Stimulated activated CD8-positive, alpha-beta memory T cell treated with anti-CD3 and anti-CD28 coated beads, Interleukin-12 subunit alpha, Interleukin-12 subunit beta, amount 100 ng/mL, for 24 hours (primary cell): Measurements from ENCODE around the gene TMEM81.

Source experiments
- DNase-seq: peaks from one replicate; pipeline ENCODE4 v3.0.0-alpha.2; 2020; ENCODE audit errors: extremely low read depth

The TMEM81 gene

DNA sequence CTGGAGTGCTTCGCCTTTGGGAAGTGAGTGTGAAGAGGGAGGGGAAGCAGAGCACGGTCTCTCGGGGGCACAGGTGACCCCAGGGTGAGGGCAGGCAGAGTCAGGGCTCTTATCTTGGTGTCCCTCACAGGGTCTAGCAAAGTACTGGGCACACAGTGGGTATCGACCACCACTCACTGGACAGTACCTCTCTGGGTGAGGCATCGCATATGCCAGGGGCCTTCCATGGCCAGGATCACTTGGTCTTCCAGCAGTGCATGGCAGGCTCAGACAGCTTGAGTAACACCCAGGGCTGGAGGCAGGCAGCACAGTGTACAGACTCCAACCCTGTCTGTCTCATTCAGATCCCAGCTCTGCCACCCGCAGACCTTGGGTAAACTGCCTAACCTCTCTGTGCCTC lies 24.6 kb downstream of the TMEM81 start:
- DNase-seq = no peak

DNA sequence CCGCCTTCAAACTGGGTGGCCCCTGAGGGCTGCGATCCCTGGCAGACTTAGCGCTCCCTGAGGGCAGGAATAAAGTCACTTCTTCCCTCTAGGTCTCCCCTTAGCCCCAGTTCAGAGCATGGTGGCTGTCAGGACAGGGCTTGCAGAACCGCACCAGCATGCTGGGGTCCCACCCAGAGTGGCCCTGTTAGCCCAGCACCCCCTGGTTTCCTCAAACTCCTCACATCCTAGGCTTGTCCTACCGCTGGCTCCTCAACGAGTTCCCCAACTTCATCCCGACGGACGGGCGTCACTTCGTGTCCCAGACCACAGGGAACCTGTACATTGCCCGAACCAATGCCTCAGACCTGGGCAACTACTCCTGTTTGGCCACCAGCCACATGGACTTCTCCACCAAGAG lies 25.4 kb downstream of the TMEM81 start:
- no peak for DNase-seq

DNA sequence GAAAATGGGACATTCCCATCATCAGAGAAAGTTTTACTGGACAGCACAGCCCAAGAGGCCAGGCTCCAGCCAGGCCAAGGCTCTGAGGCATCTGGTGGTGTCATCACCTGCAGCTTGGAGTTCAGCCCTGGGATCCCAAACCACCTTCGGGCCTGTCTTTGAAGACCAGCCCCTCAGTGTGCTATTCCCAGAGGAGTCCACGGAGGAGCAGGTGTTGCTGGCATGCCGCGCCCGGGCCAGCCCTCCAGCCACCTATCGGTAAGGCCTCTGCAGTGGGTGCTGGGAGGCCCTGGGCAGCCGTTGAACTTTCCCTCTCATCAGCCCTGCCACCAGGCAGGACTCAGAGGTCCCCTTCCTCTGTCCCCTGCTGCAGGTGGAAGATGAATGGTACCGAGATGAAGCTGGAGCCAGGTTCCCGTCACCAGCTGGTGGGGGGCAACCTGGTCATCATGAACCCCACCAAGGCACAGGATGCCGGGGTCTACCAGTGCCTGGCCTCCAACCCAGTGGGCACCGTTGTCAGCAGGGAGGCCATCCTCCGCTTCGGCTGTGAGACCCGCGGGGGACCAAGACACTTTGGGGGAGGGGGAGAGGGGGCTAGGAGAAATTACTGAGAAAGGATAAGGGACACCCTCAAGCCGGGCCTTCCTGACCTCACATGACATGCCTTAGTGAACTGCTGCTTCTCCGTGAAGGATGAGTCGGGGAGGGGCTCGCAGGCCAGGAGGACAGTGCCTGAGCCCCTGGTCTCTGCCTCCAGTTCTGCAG lies 26.3 kb downstream of the TMEM81 start:
- no peak for DNase-seq

DNA sequence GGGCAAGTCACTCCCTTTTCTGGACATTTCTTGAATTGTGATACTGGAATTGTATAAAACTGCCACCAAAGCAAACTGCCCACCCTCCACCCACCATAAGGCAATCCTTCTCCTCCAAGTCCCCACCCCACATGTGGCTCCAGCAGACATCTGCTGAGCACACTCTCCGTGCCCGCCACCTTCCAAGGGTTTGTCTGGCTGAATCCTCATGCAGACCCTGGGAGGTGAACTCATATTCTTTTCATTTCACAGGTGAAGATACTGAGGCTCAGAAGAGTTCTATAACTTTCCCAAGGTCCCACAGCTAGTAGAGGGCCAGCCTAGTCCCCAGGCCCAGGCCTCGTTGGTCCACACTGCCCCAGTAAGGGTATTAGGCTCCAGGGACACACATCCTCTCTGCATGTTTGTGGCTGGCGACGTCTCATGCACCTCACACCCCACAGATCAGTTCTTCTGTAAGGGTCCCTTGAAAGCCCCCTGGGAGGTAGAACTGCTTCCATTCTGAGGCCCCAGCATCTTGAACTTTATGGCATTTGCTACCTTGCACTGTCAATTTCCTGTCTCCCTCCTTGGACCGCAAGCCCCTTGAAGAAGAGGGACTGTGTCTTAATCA lies 27.2 kb downstream of the TMEM81 start:
- no peak for DNase-seq

DNA sequence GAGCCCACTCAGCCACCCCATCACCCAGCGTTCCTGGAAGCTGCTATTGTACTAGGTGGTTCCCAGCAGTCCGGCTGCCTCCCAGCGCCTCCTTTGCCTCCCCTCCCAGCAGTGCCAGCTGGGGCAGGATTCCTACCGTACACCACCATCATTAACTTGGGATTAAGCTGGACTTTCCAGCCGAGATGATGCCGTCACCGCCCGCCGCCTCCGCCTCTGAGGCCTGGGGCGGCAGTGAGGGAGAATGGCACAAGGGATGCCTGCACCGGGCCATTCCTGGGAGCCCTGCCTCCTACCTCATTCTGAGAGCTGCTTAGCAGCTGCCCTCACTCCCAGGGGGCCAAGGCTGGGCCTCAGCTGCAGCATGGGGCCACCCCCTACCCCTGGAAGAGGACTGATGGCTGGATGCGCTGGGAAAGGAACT lies 28.1 kb downstream of the TMEM81 start:
- DNase-seq = no peak

DNA sequence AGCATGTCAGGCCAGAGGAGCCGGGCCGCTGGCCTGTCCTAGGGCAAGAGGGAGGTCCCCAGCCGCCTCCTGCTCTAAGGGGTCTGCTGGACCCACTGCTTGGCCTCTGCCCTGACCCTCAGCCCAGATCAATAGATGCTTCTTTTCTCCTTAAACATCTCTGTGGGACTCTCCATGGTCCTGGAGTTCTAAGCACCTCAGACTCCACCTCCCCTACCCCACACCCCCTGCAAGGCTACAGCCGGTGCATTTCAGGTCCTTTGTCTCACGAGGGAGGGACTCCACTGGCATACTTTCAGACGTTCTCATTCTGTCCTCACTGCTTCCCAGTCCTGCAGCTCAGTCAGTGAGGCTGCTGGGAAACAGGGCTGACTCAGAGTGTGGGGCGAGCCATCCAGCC lies 30.2 kb downstream of the TMEM81 start:
- no peak for DNase-seq

DNA sequence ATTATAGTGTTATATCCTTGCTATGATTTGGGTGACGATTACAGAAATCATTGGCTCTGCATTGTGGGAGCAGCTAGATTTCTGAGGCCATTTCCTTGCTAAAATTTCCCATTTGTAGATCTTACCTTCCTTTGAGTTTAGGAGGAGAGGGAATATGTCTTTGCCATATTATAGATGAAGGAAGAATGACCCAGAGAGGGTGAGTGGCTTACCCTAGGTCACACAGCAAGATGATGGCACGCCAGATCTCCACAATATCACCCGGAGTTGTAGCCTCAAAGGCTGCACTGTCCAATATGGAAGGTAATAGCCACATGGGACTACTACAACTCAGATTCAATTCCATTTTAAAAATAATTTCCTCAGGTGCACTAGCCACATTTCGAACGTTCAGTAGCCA lies 31.0 kb downstream of the TMEM81 start:
- no peak for DNase-seq

DNA sequence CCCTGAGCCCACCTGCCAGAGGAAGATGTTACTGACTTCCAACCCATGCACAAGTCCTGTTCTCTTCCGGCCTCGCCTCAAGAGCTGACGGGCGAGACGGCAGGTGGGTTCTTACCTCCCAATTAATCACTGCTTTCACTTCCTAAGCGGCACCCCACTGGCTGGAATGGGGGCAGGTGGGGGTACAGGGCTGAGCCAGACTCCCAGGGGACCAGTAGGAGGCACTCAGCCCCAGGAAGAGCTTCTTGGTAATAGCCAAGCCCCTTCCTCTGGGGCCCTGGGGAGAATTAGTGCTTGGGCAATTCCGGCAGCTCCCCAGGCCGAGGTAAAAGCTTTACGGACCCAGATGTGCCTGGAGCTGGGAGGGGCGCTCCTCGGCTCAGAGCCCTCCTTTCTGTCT lies 31.6 kb downstream of the TMEM81 start:
- no peak for DNase-seq

DNA sequence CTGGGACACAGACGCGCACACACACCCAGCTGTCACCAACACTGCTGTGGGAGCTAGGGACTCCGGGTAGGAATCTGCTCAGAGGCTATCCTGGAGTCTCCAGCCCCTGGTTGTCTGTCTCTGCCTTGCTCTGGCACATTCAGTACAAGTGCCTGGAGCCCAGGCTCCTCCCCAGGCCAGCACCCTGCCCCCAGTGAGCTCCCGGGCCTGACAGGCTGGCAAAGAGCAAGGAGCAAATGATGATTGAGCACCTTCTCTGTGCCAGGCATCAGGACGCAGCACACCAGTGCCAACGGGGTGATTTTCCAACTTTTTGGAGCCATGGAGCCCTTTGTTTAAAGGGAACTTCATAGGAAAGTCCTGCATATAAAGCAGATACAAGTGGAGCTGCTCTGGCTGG lies 34.8 kb downstream of the TMEM81 start:
- DNase-seq = no peak

DNA sequence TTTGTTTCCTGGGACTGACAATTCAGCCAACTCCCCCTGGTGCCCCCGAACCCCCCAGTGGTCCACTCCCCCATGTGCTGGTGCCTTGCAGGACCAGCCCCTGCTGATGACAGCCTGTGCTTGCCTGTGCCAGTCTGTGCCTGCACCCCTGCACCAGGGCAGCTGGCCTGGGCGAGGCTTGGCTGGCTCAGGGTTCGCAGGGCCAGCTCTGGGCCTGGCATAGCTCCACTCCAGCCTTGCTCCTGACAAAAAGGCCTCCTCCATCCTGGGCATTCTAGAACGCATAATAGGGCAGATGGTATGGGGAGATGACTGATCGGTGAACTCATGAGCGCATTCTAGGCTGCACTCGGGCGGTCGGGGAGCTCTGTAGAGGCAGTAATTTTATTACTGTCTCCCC lies 35.9 kb downstream of the TMEM81 start:
- no peak for DNase-seq

DNA sequence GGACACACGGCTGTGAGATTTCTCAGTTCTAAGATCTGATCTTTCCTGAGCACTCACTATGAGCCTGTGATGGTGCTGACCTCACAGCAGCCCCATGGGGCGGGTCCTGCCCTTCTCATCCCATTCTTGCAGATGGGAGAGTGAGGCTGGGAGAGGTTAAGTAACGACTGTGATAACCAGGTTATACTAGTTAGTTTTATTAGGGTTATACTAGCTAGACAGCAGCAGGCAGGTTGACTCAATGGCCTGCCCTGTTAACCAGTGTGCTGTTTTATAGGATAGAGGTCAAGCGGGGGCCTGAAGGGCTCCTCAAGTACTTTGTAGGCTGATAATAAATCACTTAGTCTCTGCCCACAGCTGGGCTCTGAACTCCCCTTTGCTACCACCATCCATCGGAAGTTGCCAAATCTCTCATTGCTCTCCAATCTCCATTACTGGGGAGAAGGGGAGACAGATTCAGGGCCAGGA lies 36.5 kb downstream of the TMEM81 start:
- DNase-seq = no peak

DNA sequence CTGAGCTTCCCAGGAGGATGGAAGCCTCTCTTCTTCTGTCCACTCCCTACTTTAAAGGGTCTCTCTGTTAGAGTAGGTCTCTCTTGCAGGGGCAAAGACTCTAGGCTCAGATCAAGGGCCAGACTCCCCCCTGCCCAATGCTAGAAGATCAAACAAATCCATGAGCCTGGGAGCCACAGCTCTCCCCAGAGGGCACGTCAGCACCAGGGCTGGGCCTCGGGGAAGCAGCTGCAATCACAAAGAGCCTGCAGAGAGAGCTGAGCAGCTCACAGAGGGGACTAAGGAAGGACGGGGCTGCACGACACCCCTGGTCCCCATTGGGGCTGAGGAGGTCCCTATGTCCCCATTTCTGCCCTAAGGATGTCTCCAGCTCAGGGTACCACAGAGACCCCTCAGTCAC lies 37.4 kb downstream of the TMEM81 start:
- no peak for DNase-seq

DNA sequence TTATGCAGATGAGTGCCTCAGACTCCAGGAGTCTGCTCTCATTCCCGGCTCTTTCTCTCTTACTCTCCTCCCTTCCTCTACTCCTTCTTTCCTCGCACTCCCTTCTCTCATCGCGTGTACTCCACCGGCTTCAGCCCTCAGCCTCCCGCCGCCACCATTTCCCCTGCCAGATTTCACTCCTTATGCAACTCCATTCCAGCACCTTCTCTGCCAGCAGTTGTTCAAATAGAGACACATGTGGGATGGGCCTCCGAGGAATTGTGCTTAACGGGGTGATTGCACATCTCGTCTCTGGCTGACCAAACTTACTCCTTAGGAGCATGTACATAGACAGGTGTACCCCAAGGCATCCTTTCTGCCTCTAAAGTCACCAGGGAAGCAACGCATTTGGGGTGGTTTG lies 39.1 kb downstream of the TMEM81 start:
- no peak for DNase-seq

DNA sequence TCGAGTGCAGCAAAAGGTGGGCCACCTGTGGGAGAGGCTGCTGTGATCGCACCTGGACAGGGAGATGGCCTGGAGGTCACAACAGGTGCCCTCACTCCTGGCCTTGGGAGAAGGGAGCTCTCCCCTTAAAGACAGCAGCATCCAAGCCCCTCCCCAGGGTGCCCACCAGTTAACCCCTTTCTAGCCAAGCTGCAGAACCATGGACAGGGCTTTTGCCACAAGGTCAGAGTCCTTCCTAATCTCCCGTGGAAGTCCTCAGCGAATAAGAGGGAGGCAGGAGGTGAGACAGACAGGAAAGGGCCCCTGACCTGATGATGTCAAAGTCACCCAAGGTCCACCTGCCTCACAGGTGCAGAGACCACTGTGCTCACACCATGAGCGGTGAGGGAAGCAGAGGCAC lies 39.5 kb downstream of the TMEM81 start:
- DNase-seq = no peak

DNA sequence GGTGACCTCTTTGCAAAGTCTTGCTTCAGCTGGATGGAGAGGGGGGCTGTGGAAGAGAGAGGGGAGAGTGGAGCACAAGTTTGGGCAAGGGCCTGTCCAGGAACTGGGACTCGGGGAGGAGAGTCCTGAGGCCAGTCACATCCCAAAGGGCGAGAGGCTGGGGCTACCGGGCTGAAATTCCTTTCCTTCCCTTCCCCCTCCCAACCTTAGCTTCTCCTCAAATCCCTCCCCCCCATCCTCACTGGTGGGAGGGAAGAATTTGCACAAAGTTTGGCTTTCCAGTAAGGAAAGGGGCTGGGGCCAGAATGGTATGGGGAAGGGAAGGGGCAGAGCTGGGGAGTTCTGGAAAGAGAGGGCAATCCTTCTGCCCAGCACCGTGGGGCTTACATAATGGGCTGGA lies 40.4 kb downstream of the TMEM81 start:
- no peak for DNase-seq

DNA sequence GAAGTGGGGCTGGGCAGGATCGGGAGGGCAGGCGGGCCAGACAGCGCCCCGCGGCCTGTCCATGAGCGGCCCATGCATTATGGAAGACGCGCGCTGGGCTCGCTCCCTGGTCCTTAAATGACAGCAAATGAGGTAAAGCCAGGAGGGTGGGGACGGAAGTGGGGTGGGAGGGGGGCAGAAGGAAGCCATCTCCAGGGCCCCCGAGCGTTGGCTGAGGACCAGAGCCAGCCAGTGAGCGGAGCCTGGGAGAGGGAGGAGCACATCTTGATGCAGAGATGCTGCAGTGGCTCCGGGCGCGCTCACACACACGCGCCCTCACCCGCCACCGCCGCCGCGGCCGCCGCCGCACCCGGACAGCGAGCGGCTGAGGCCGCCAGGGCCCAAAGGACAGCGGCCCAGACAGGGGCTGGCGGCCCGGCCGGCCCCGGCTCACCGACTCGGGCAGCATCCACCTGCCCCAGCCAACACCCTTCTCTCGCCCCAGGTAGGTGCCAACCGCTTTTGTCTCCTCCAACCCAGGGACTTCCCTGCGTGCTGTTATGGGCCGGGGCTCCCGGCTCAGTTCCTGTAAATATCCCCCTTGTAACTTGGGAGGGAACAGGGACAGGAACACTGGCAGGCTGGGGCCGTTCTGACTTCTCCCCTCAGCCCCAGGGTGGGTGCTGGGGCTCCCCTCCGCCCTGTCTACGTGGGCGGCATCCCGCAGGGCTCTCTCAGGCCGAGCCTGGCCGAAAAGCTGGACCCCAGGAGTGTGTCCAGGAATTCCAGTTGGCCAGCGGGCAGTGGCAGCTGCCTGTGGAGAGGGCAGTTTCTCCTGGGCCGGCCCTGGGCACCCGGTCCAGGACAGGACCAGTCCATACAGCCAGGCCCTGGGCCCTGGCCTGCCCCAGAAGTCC lies 41.1 kb downstream of the TMEM81 start, which contains the start of gene CNTN2:
TSS of gene CNTN2 (plus strand) at position 302 of the 896 bp plus-strand sequence. CDS start 9,974 bp downstream, outside the sequence.
- no peak for DNase-seq

DNA sequence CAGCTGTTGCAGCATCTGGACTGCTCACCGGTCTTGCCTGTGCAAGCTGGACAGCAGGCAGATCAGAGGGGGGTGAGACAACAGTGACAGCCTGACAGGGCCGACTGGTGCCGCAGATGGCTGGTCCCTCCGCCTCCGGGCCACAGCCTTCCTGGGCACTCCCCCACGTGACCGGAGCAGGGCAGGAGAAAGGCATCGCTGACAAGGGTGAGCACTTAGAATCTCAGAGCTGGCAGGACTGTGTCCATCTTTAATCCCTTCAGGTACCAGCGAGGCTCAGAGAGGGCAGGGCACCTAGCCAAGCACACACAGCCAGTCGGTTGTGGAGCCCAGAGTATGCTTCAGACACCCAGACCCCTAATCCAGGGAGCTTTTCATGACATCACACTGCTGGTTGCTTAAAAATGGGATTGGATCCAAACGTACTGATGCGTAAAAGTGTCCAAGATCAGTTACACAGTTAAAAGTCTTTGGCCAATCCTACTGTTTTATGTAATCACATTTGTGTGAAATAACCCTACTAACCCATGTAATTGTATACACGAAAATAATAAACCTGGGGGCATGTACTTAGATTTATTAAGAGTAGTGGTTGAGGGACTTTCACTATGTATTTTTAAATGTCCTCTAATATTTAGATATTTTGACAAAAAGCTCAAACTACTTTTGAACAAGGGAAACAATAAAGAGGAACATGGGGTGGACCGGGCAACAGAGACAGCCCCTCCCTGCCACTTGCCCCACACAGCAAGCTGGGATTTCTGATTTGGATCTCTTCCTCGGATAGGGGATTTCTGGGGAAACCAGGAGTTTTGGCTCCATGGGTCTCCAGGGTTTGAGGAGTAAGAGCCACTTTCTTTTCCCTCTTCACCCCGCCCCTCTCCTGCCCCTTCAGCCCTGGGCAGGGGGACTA lies 42.0 kb downstream of the TMEM81 start:
- no peak for DNase-seq

DNA sequence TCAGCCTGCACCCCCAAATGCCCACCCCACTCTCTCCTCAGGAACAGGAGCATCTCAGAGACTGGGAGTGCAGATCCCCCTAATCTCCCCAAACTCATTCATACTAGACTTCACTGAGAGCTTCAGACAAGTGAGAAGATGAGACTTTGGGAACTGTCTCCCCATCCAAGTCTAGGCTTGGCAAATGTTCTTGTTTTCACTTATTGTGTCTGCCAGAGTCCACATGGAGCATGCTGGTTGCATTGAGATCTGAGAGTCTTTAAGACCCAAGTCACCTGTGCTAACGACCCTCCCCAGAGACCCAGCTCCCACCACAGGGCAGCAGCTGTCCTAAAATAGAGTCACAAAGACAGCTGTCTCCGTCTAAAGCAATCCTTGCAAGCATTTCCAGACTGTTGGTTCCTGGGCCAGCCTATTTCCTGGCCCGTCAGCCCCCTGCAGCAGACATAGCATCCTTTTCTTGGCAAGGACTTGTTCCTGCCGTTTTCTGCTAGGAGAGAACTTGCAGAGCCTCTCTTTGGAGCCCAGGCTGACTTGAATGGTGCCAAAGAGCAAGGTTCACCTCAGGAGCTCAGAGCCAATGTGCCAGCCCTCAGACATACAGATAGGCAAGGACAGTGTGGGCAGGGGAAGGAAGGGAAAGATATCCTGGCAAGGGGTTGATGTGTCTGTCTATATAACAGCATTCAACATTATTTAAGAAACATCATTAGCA lies 43.1 kb downstream of the TMEM81 start:
- no peak for DNase-seq

DNA sequence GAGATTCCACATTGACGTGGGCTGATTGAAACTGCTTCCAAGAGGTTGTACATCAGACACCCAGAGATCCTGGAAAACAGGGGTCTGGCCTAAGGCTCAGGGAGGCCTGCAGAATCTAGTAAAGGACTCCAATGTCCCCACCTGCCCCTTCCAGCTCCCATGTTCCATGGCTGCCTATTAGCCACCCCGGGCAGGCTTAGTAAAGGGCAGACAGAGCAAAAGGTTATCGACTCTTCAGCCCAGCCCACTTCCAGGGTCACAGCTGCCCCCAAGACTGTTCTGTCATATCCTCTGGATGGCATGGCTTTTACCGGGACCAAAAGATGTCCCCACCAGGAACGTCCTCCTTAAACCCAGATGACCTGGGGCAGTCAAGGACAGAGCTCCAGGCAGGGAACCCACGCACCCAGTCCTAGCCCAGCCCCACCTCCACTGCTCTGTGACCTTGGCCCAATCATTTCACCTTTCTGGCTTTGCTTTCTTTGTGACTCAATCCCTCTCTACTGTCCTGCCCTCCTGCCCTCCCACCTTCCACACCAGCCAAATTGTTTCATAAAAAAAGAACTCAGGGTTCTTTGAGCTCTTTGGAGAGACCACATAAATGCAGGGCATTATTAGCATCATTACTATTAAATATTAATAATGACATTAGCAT lies 46.0 kb downstream of the TMEM81 start:
- no peak for DNase-seq

DNA sequence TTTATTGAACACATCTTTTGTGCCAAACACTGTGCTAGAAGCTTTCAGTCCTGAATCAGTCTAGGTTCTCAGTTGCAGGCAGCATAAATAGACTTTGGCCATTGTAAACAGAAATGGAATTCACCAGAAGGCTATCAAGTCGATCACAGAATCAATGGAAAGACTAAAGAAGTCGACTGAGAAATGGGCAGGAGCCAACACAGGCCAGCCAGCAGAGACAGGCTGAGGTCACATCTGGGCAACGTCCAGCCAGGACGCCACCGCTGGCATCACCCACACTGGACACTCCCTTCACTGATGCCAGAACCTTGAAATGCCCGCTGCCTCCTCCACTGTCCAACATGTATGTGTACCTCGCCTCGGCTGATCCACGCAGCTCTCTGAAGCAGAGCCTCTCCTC lies 46.7 kb downstream of the TMEM81 start:
- DNase-seq = no peak
